COR-L47 (cell line): ENCODE data around the gene RAB3GAP2.
A peak's percentile ranks its signal among the peaks of the same experiment; 100 is the strongest.
"Not testable (repeated sequence)": the region's sequence is repeated elsewhere in the genome, so short reads cannot be mapped to it uniquely, and the experiment has no call there.

Experiments
- DNase-seq: peaks from one replicate; lab custom pipeline; 2025; lab: John Stamatoyannopoulos, UW

RAB3GAP2 gene

GRCh38 chr1:220135755-220136154 is 136.5 kb downstream of the RAB3GAP2 start:
- no peak for DNase-seq

GRCh38 chr1:220129479-220130210 is 142.6 kb downstream of the RAB3GAP2 start:
- DNase-seq, result no peak

DNA sequence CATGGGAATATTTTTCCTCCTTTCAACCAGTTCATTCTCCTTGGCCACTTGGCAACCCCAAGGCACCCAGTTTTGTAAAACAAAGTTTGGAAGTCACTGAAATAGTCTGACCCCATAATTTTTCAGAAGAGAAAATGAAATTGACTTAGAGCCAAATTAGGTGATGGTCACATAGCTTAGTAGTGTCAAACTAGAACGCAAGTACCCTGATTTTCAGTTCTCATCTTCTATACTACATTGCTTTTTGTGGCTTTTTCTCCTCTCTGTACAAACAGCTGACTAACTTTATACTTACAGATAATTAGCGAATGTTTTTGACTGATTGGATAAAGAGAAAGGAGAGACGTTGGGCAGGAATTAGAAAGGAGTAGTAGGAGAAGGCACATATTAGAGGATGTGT is 145.2 kb downstream of the RAB3GAP2 start:
- DNase-seq, result no peak

DNA sequence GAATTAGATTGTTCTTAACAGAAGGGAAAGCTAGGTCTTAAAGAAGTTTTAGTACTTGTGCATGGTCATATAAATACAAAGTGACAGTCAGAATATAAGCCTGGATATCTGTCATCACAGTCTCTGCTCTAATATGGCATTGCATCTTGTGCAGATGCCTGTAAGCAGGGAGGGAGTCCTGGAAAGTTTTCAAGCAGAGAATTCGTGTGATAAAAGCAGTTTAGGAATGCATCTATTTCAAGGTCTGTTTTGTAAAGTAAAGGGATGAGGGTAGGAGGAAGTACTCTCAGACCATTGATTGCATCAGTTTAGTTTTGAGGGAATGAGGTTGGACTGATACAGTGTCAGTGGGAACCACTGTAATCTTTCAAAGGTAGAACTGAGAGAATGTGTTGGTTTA is 147.7 kb downstream of the RAB3GAP2 start:
- DNase-seq, result no peak

DNA sequence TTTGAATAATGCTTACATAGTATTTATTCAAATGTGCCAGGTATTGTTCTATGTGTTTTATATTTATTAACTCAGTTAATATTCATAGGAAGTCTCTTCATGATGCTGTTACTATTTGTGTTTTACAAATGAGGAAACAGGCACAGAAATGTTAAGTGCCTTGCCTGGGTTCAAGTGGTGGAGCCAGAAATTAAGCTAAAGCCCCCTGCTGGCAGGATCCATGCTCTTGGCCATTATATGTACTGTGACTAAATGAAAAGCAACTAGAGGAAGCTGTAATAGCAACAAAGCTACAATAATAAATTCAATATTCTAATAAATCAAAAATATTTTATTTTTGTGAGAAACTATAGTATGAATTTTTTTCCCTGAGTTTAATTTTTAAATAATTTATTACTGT is 148.4 kb downstream of the RAB3GAP2 start:
- DNase-seq, result no peak

GRCh38 chr1:220123066-220123465 is 149.2 kb downstream of the RAB3GAP2 start:
- DNase-seq, result no peak

DNA sequence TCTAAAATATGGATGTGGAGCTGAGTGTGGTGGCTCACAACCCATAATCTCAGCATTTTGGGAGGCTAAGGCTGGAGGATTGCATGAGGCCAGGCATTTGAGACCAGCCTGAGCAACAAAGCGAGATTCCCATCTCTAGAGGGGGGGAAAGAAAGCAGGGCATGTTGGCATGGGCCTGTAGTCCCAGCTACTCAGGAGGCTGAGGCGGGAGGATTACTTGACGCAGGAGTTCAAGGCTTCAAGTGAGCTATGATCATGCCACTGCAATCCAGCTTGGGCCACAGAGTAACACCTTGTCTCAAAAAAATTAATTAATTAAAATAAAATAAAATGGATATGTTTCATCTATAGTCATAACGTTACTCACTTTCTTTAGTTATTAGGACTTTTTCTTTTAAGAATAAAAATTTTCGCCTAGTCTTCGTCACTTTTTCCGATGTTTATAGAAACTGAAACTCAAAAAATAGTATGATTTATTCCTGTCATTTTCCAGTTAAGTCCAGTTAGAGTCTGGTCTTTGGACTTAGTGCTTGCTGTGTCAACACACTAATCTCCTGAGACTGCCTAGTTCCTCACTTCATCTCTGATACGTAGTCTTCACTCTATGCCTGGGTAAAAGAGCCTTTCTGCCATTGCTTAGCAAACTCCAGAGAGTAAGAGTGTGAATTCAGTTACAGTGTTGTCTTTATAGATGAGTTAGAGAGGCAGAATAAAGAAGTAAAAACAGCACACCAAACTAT is 150.3 kb downstream of the RAB3GAP2 start:
- DNase-seq, result no peak

DNA sequence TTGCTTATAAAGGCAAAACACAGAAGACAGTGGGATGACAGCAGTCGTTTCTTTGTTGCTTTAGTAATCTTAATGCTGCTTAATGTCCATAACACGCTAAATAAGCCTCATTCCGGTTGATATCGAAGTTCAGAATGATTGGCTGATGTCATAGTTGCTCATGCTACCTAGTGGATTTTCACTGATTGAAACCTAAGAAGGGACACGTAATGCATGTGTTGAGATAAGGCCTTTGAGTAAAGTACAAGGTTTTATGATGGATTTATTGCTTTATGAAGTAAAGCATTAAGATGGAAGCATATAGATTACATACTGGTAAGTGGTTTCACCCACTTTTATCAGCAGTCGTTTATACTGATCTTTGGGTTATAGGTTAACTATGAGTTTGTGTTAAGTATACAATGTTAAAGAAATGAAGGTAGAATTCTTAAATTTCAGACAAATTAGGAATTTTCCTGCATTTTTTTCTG is 153.2 kb downstream of the RAB3GAP2 start:
- no peak for DNase-seq

- peak; percentile 7 for DNase-seq
These were observed 159.0 kb downstream of the RAB3GAP2 start for GRCh38 chr1:220113136-220113695.

DNA sequence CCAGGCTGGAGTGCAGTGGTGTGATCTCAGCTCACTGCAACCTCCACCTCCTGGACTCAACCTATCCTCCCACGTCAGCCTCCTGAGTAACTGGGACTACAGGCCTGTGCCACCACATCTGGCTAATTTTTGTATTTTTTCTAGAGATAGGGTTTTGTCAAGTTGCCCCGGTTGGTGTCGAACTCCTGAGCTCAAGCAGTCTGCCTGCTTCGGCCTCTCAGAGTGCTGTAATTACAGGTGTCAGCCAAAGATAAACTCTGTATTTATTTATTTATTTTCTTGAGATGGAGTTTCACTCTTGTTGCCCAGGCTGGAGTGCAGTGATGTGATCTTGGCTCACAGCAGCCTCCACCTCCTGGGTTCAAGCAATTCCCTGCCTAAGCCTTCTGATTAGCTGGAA is 159.7 kb downstream of the RAB3GAP2 start:
- DNase-seq, result not testable (repeated sequence)

- not testable (repeated sequence) for DNase-seq
These were observed 161.8 kb downstream of the RAB3GAP2 start for GRCh38 chr1:220110473-220110872.

GRCh38 chr1:220099826-220100225 is 172.4 kb downstream of the RAB3GAP2 start:
- no peak for DNase-seq
